Prostate gland (tissue), 2 donors: Measurements from ENCODE around the gene ARFGEF2.

Experiments used
- CTCF ChIP-seq, 4 experiments: fragments of 200-600 bp in 2 of 4; fragments of 450-650 bp in 2 of 4; sonication (generic) in 2 of 4; IDR thresholded peaks; 1 replicate in 3 of 4; 2 replicates in 1 of 4; pipeline ENCODE4 v1.5.1; 2016 to 2019; ENCODE audit warnings: antibody characterized with exemption in 4 of 4, mild to moderate bottlenecking in 2 of 4, moderate library complexity in 2 of 4
- POLR2A ChIP-seq: fragments of 450-650 bp; IDR thresholded peaks from one replicate; pipeline ENCODE4 v1.6.1; 2016; ENCODE audit warnings: antibody characterized with exemption, mild to moderate bottlenecking

- no peak for TF ChIP-seq CTCF (IDR thresholded peaks at IDR 0.05)
- no peak for TF ChIP-seq POLR2A
Measured at GRCh38 chr20:49078310-49078709, 156.8 kb downstream of the ARFGEF2 start.
